HepG2 (cell line): ENCODE results near the gene NPDC1. TPM values are rescaled to one million over a fixed set of nuclear protein-coding genes. Genes with fewer than 3 reads are reported as not detected.
A peak's percentile ranks its signal among the peaks of the same experiment; 100 is the strongest.

Experiments used
- ASH2L ChIP-seq: fragments of 300-600, 200-600 bp; sonication (generic); IDR thresholded peaks from 2 replicates; pipeline ENCODE4 v1.7.0; 2017; ENCODE audit warnings: low read depth, mild to moderate bottlenecking, moderate library complexity, mixed read lengths, low read length; ENCODE audit not compliant: insufficient read length
- CHD2 ChIP-seq: IDR thresholded peaks from 2 replicates; pipeline ENCODE4 v1.6.1; 2011; ENCODE audit warnings: low read depth, low read length, improper control_type of control experiment
- DMAP1 ChIP-seq: IDR thresholded peaks from 2 replicates; pipeline ENCODE4 v1.6.1; 2016
- GTF2F1 ChIP-seq: fragments of 150-350 bp; IDR thresholded peaks from 2 replicates; pipeline ENCODE4 v1.6.1; 2014; ENCODE audit warnings: low read length
- KDM2A ChIP-seq: sonication (generic); formaldehyde crosslinking; IDR thresholded peaks from 2 replicates; pipeline ENCODE4 v1.4.0; 2020; ENCODE audit warnings: low read depth, missing genetic modification reagents, borderline replicate concordance
- MBNL3 ChIP-seq: fragments of 250-450 bp; sonication (Bioruptor Pico); conservative IDR thresholded peaks from 2 replicates; pipeline ENCODE4 v1.8.0; 2022; ENCODE audit warnings: mild to moderate bottlenecking, inconsistent platforms
- MYNN ChIP-seq: sonication (generic); formaldehyde crosslinking; IDR thresholded peaks from 2 replicates; pipeline ENCODE4 v1.4.0; 2020; ENCODE audit warnings: mild to moderate bottlenecking, low read depth, missing genetic modification reagents
- NFE2L2 ChIP-seq: fragments of 150-350 bp; IDR thresholded peaks from 2 replicates; pipeline ENCODE4 v1.6.1; 2014; ENCODE audit warnings: low read length
- SAP130 ChIP-seq: IDR thresholded peaks from 2 replicates; pipeline ENCODE4 v1.6.1; 2016; ENCODE audit warnings: low read depth
- SMARCE1 ChIP-seq: fragments of 450-650 bp; IDR thresholded peaks from 2 replicates; pipeline ENCODE4 v1.6.1; 2017; ENCODE audit warnings: borderline replicate concordance
- TAF1 ChIP-seq: sonication (generic); formaldehyde crosslinking; IDR thresholded peaks from 2 replicates; pipeline ENCODE4 v1.4.0; 2020; ENCODE audit warnings: missing genetic modification reagents
- TBX2 ChIP-seq: sonication (generic); formaldehyde crosslinking; IDR thresholded peaks from 2 replicates; pipeline ENCODE4 v1.5.0; 2020; ENCODE audit warnings: missing genetic modification reagents, mild to moderate bottlenecking, borderline replicate concordance
- ZIK1 ChIP-seq: sonication (generic); formaldehyde crosslinking; IDR thresholded peaks from 2 replicates; pipeline ENCODE4 v1.5.0; 2020; ENCODE audit warnings: mild to moderate bottlenecking, low read depth, missing genetic modification reagents, borderline replicate concordance
- ZNF124 ChIP-seq: sonication (generic); formaldehyde crosslinking; IDR thresholded peaks from 2 replicates; pipeline ENCODE4 v1.4.0; 2020; ENCODE audit warnings: missing genetic modification reagents
- ZNF589 ChIP-seq: sonication (generic); formaldehyde crosslinking; conservative IDR thresholded peaks from 2 replicates; pipeline ENCODE4 v1.8.0; 2022; ENCODE audit warnings: mild to moderate bottlenecking, moderate library complexity, missing genetic modification reagents
- ZNF709 ChIP-seq: sonication (generic); formaldehyde crosslinking; IDR thresholded peaks from 2 replicates; pipeline ENCODE4 v1.5.0; 2020; ENCODE audit warnings: mild to moderate bottlenecking, missing genetic modification reagents
- polyA plus RNA-seq, 8 experiments: library from polyadenylated mRNA; depleted of rRNA in 3 of 8; stranded (reverse) in 7 of 8; unstranded in 1 of 8; fragments of >200 nt; fragmentation: Illumina TruSeq in 4 of 8; extraction: Trizol in 4 of 8; gene quantifications; 2 replicates each; pipeline versions ENCODE4 v1.2.1 to v1.2.3, GENCODE V29; 2011 to 2016; ENCODE audit warnings: low read depth in 4 of 8, missing spikeins in 1 of 8, mixed read lengths in 1 of 8; ENCODE audit not compliant: insufficient read depth in 1 of 8
- total RNA-seq, 5 experiments: library from RNA; depleted of rRNA; stranded (reverse); fragments of >200 nt; fragmentation: Illumina TruSeq; extraction: Trizol; gene quantifications; 2 replicates each; pipeline ENCODE4 v1.2.3, GENCODE V29; 2016; ENCODE audit warnings: low read depth in 1 of 5
- TF ChIP-seq, protein P1 (sequence below): sonication (generic); formaldehyde crosslinking; IDR thresholded peaks from 2 replicates; pipeline ENCODE4 v1.8.1; 2023; ENCODE audit warnings: mild to moderate bottlenecking, moderate library complexity, missing genetic modification reagents
- TF ChIP-seq, protein P2 (sequence below): sonication (generic); formaldehyde crosslinking; IDR thresholded peaks from 2 replicates; pipeline ENCODE4 v1.8.1; 2022; ENCODE audit warnings: mild to moderate bottlenecking, missing genetic modification reagents
- TF ChIP-seq, protein P3 (sequence below): sonication (generic); formaldehyde crosslinking; IDR thresholded peaks from 2 replicates; pipeline ENCODE4 v1.4.0; 2020; ENCODE audit warnings: missing genetic modification reagents
- TF ChIP-seq, protein P4 (sequence below): IDR thresholded peaks from 2 replicates; pipeline ENCODE4 v1.6.1; 2012; ENCODE audit warnings: low read depth, low read length, improper control_type of control experiment
- TF ChIP-seq, protein P5 (sequence below): IDR thresholded peaks from 2 replicates; pipeline ENCODE4 v1.6.1; 2016; ENCODE audit warnings: low read depth, control low read depth
- TF ChIP-seq, protein P6 (sequence below): sonication (generic); formaldehyde crosslinking; IDR thresholded peaks from 2 replicates; pipeline ENCODE4 v1.4.0; 2020; ENCODE audit warnings: mild to moderate bottlenecking, missing genetic modification reagents

Gene NPDC1
- total and polyA plus RNA-seq, 2 of the 13 experiments (the other 11 are each of a cell fraction or from before 2014, with no cell fraction given), result 0.84 to 5.4 TPM

DNA sequence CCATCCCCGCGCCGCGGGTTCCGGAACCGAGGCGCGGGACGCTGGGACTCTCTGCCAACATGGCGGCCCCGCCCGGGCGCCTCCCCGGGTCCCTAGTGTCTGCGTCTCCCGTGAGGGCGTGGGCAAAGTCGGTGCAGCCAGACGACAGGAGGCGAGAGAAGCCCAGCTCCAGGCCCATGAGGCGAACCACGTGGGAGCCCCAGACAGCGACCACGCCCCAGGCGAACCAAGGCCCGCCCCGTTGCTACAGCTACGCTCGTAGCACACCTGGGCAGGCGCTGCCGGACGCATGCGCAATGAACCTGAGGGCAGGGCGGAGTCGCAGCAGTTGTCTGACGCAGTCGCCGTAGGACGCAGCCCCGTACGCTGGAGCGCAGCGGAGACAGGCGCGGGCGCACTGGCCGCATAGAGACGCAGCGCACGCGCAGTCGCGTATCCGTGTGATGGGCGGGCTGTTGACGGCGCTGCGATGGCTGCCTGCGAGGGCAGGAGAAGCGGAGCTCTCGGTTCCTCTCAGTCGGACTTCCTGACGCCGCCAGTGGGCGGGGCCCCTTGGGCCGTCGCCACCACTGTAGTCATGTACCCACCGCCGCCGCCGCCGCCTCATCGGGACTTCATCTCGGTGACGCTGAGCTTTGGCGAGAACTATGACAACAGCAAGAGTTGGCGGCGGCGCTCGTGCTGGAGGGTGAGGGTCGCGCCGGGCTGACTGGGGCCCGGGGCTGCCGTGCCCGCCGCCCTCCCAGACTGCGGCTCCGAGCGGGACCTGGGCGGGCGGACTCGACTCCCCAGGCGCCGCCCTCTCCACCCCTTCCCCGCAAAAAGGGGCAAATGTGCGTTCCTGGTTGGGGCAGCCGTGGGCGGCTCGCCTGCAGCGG, 40.8 kb upstream of the NPDC1 start, which contains the start of gene MAN1B1 (continued):
- TF ChIP-seq, protein P1, sequence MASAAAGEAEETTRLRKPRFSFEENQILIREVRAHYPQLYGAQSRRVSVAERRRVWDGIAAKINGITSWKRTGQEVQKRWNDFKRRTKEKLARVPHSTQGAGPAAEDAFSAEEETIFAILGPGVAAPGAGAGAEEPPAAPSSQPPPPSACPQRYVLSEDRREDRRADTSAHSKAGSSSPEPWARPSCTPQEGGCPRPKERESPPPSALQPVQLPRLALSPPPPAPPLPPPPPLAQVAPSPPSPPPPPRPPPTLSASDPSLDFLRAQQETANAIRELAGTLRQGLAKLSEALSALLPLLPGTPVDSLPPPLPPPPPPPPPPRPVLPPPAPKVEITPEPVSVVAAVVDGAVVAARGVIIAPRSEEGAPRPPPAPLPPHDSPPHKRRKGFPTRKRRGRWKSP (CRISPR knock-in tag), result peak; percentile 99
- peak; percentile 52; the same call in 1 of the 2 replicates for TF ChIP-seq ZNF709
- TF ChIP-seq ZIK1, result peak; percentile 55; the same call in 1 of the 2 replicates
- TF ChIP-seq GTF2F1, result no peak
- peak; percentile 13; the same call in 1 of the 2 replicates for TF ChIP-seq MYNN
- TF ChIP-seq, protein P2, sequence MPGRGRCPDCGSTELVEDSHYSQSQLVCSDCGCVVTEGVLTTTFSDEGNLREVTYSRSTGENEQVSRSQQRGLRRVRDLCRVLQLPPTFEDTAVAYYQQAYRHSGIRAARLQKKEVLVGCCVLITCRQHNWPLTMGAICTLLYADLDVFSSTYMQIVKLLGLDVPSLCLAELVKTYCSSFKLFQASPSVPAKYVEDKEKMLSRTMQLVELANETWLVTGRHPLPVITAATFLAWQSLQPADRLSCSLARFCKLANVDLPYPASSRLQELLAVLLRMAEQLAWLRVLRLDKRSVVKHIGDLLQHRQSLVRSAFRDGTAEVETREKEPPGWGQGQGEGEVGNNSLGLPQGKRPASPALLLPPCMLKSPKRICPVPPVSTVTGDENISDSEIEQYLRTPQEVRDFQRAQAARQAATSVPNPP, result no peak
- TF ChIP-seq, protein P3, sequence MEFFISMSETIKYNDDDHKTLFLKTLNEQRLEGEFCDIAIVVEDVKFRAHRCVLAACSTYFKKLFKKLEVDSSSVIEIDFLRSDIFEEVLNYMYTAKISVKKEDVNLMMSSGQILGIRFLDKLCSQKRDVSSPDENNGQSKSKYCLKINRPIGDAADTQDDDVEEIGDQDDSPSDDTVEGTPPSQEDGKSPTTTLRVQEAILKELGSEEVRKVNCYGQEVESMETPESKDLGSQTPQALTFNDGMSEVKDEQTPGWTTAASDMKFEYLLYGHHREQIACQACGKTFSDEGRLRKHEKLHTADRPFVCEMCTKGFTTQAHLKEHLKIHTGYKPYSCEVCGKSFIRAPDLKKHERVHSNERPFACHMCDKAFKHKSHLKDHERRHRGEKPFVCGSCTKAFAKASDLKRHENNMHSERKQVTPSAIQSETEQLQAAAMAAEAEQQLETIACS (CRISPR knock-in tag), result peak; percentile 56; the same call in 1 of the 2 replicates
- TF ChIP-seq SMARCE1, result no peak
- peak; percentile 53; the same call in 1 of the 2 replicates for TF ChIP-seq ZNF124 (CRISPR knock-in tag)
- peak; percentile 97 for TF ChIP-seq SAP130 (CRISPR knock-in tag)
- TF ChIP-seq, protein P4, sequence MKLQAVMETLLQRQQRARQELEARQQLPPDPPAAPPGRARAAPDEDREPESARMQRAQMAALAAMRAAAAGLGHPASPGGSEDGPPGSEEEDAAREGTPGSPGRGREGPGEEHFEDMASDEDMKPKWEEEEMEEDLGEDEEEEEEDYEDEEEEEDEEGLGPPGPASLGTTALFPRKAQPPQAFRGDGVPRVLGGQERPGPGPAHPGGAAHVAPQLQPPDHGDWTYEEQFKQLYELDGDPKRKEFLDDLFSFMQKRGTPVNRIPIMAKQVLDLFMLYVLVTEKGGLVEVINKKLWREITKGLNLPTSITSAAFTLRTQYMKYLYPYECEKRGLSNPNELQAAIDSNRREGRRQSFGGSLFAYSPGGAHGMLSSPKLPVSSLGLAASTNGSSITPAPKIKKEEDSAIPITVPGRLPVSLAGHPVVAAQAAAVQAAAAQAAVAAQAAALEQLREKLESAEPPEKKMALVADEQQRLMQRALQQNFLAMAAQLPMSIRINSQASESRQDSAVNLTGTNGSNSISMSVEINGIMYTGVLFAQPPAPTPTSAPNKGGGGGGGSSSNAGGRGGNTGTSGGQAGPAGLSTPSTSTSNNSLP, result peak; percentile 9; the same call in 1 of the 2 replicates
- TF ChIP-seq KDM2A (CRISPR knock-in tag), result peak; percentile 72
- TF ChIP-seq ASH2L, result peak; percentile 9
- TF ChIP-seq, protein P5, sequence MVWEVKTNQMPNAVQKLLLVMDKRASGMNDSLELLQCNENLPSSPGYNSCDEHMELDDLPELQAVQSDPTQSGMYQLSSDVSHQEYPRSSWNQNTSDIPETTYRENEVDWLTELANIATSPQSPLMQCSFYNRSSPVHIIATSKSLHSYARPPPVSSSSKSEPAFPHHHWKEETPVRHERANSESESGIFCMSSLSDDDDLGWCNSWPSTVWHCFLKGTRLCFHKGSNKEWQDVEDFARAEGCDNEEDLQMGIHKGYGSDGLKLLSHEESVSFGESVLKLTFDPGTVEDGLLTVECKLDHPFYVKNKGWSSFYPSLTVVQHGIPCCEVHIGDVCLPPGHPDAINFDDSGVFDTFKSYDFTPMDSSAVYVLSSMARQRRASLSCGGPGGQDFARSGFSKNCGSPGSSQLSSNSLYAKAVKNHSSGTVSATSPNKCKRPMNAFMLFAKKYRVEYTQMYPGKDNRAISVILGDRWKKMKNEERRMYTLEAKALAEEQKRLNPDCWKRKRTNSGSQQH (CRISPR knock-in tag), result peak; percentile 45
- 0 out of 2 replicates have a peak, but pooled peaks have one; percentile 4 for TF ChIP-seq ZNF589 (CRISPR knock-in tag)
- peak; percentile 93 for TF ChIP-seq DMAP1 (CRISPR knock-in tag)
- TF ChIP-seq TBX2 (CRISPR knock-in tag), result peak; percentile 40
- TF ChIP-seq MBNL3 (CRISPR knock-in tag), result no peak
- TF ChIP-seq, protein P6, sequence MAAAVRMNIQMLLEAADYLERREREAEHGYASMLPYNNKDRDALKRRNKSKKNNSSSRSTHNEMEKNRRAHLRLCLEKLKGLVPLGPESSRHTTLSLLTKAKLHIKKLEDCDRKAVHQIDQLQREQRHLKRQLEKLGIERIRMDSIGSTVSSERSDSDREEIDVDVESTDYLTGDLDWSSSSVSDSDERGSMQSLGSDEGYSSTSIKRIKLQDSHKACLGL, result peak; percentile 99
- TF ChIP-seq NFE2L2, result no peak
- peak; percentile 94 for TF ChIP-seq TAF1 (CRISPR knock-in tag)
- TF ChIP-seq CHD2, result peak; percentile 20; the same call in 1 of the 2 replicates
